GDM1 (cell line): ENCODE results near the gene SLC45A1.

ENCODE experiments used
- DNase-seq: peaks from one replicate; lab custom pipeline; 2025; lab: John Stamatoyannopoulos, UW

Gene SLC45A1

GRCh38 chr1:8311068-8311718 is 6.7 kb upstream of the SLC45A1 start:
- no peak for DNase-seq

GRCh38 chr1:8312235-8313218 is 5.4 kb upstream of the SLC45A1 start:
- DNase-seq: no peak

DNA sequence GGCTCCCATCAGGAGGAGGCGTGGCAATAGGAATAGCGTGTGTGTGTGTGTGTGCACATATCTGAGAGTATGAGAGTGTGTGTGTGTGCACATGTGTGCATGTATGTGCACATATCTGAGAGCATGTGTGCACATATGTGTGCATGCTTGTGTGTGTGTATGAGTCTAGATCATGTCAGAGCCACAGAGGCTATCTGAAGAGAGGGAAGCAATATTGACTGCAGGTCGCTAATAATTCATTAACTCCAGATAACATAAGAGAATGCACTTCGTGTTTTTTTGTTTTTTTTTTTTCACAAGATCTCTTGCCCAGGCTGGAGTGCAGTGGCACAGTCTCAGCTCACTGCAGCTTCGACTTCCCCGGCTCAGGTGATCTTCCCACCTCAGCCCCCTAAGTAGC is 4.7 kb upstream of the SLC45A1 start:
- DNase-seq: no peak

DNA sequence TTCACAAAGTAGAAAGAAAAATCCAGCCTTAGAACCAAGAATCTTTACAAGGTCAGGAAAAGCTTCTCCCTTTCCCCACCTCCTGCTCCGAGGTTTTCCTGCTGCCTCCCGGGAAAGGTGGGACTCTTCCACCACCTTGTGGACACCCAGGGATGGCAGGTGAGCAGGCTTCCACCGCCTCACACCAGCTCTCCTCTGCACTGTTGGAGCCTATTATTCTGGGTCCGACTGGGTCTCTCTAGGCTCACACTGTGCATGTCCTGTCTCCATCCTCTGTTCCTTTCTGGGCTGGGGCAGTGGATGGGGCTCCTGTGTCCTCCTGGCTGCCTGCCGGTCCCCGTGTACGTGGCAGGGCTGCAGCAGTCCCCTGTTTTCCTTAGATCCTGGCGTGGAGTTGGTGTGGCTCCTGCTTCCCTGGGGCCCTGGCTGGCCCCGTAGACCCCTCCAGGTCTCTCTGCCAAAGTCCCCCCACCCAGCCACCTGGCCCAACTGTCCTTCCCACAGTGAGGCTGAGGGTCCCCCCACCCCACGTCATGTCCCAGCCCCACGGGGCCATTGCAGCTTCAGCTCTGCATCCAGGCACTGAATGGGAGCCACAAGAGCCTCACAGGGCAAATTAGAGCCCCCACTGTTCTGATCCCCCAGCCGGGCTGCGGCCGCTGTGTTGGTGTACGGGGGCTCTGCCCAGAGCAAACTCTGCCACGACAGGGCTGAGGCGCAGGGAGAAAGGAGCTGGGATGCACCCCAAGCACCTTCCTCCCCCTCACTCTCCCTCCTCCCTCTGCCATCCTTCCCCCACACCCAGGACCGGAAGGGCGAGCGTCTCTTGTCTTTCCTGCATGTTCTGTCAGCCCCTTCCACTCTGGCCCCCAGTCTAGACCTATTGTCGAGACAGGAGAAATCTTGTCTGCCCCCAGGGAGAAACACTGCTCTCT is 3.3 kb upstream of the SLC45A1 start:
- DNase-seq: no peak

- no peak for DNase-seq
Observed at GRCh38 chr1:8315573-8316475, 2.1 kb upstream of the SLC45A1 start.

DNA sequence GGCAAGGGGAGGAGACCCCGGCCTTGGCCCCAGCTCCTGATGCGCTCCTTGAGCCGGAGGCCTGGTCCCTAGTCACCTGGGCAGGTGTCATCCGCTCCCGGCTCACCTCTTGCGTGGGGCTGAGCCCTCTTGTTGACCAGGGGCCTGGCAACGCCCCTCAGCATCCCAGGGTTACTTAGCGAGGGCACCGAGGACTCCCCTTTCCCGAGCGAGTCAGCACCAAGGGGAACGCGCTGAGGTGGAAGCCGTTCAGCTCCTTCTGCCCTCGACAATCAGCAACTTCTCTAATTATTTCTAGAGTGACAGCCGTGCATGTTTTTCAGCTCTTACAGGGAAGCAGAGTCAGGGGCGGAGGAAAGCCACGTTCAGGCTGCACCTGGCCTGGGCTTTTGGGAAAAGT is 522 bp downstream of the SLC45A1 start:
- DNase-seq: no peak

GRCh38 chr1:8321612-8322011 is 3.7 kb downstream of the SLC45A1 start:
- DNase-seq: no peak

- no peak for DNase-seq
Observed at GRCh38 chr1:8323706-8324105, 5.8 kb downstream of the SLC45A1 start.

DNA sequence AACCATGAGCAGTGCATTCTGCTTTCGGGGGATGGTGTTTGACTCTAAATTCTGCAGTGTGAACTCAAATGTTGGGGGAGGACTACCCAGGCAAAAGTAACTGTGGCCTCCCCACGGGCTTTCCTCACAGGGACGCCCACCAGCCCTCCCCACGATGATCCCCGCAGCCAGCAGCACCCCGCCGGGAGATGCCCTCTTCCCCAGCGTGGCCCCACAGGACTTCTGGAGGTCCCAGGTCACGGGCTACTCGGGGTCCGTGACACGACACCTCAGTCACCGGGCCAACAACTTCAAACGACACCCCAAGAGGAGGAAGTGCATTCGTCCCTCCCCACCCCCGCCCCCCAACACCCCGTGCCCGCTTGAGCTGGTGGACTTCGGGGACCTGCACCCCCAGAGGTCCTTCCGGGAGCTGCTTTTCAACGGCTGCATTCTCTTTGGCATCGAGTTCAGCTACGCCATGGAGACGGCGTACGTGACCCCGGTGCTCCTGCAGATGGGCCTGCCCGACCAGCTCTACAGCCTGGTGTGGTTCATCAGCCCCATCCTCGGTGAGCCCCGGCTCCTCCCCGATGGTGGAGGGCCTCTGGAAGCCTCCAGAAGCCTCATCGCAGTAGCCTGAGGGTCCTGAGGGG is 6.4 kb downstream of the SLC45A1 start:
- DNase-seq: no peak

DNA sequence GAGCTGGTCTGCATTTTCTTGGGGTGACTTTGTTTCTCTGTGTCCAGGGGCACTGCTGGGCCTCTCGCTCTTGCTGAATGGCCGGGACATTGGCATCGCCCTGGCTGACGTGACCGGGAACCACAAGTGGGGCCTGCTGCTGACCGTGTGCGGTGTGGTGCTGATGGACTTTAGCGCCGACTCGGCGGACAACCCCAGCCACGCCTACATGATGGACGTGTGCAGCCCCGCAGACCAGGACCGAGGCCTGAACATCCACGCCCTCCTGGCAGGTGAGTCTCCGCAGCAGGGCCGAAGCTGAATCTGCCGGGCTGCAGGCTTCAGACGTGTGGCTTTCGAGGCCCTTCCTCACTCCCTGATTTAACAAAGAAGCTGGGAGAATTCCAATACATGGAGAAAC is 7.9 kb downstream of the SLC45A1 start:
- DNase-seq: no peak

GRCh38 chr1:8326265-8326664 is 8.4 kb downstream of the SLC45A1 start:
- no peak for DNase-seq

DNA sequence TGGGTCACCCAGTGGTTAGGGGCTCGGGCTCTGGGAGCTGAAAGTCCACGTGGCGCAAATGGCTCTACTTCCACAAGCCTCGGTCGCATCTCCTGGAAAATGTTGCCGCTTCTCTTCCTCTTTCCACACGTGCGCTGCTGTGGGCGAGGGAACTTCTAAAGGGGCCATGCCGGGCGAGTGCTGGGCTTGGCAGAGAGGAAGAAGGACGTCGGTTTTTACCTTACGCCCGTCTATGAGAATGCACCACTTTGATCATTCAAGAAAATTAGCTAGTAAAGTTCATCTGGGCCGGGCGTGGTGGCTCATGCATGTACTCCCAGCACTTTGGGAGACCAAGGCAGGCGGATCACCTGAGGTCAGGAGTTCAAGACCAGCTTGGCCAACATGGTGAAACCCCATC is 10.4 kb downstream of the SLC45A1 start:
- DNase-seq: no peak

DNA sequence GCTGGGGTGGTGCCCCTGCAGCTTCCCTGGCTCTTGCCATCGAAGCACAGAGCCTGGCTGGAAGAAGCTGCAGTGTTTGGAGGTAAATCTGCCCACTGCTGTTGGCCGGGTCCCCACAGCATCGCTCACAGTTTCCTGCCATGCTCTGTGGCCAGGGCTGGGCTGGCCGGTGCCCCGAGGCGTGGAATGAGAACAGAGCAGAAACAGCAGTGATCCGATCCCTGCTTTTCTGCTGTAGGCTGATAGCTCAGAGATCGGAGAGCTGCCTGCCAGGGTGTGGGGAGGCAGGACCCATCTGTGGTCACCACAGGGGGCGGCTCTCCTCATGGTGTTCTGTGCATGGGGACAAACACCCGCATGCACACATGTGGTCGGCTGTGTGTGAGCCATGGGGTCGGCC is 11.5 kb downstream of the SLC45A1 start:
- DNase-seq: no peak

GRCh38 chr1:8329858-8330257 is 11.9 kb downstream of the SLC45A1 start:
- DNase-seq: no peak

- no peak for DNase-seq
Observed at GRCh38 chr1:8330271-8331125, 12.6 kb downstream of the SLC45A1 start.

GRCh38 chr1:8332806-8333205 is 14.9 kb downstream of the SLC45A1 start:
- no peak for DNase-seq

- DNase-seq: no peak
Observed at GRCh38 chr1:8333246-8333987, 15.5 kb downstream of the SLC45A1 start.

- no peak for DNase-seq
Observed at GRCh38 chr1:8334106-8334851, 16.4 kb downstream of the SLC45A1 start.
